Measurements from ENCODE around the gene SYNE3. TPM values are rescaled to one million over a fixed set of nuclear protein-coding genes. Genes with fewer than 3 reads are reported as not detected.

The SYNE3 gene
- polyA plus RNA-seq, 1 donor (not counting 4 experiments of a cell fraction or from before 2014, with no cell fraction given) = 1.0 TPM

DNA sequence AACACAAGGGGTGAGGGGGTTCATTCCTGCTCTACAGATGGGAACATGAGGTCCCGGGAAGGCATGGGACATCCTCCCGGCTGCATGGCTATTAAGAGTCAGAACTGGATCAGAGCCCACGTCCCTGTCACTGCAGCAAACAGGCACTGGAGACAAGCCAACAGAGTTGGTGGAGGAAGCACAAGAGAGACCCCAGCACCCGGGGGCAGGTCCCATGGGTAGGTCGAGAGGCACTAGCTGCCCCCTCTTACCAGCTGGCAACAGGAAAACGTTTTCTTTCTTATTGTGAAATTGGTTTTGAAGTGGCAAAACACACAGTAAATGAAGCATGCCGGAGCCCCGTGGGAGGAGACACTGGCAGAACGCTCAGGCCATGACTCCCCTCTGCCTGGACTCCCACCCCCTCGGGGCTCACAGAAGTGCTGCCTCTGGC, 43.6 kb downstream of the SYNE3 start:
- DNase-seq (ENCODE audit: low read depth, low spot score) = no peak
- no peaks in the 10 kb centered on the region for H3K27me3 ChIP-seq (ENCODE audit: control insufficient read depth, extremely low read depth, insufficient read depth, low read length)
- no peaks in the 10 kb centered on the region for H3K9me1 ChIP-seq (ENCODE audit: control insufficient read depth, extremely low read depth, insufficient read depth, low read length)
- no peaks in the 10 kb centered on the region for H3K9me3 ChIP-seq (ENCODE audit: control insufficient read depth, low read depth, low read length)
- no peaks in the 10 kb centered on the region for H3K36me3 ChIP-seq (ENCODE audit: control insufficient read depth in 2 of 2, extremely low read depth in 1 of 2, insufficient read depth in 2 of 2, low read length in 2 of 2)
- H2AFZ ChIP-seq (ENCODE audit: control insufficient read depth, low read length) = no peak overlapping the region
- H3K4me2 ChIP-seq (ENCODE audit: control insufficient read depth, extremely low read depth, insufficient read depth, low read depth, low read length) = no peak overlapping the region
- dilution Hi-C loops (cut with MboI; ENCODE audit: extremely low pct_ligation_motif_present, low sequenced_read_pairs) = no loop called here
- no peak overlapping the region for H3K9ac ChIP-seq (ENCODE audit: control insufficient read depth, extremely low read depth, insufficient read depth, low read length)
- no peaks in the 10 kb centered on the region for H3K4me1 ChIP-seq (ENCODE audit: control insufficient read depth, extremely low read depth, insufficient read depth, low read length)
- TF ChIP-seq, protein P1, sequence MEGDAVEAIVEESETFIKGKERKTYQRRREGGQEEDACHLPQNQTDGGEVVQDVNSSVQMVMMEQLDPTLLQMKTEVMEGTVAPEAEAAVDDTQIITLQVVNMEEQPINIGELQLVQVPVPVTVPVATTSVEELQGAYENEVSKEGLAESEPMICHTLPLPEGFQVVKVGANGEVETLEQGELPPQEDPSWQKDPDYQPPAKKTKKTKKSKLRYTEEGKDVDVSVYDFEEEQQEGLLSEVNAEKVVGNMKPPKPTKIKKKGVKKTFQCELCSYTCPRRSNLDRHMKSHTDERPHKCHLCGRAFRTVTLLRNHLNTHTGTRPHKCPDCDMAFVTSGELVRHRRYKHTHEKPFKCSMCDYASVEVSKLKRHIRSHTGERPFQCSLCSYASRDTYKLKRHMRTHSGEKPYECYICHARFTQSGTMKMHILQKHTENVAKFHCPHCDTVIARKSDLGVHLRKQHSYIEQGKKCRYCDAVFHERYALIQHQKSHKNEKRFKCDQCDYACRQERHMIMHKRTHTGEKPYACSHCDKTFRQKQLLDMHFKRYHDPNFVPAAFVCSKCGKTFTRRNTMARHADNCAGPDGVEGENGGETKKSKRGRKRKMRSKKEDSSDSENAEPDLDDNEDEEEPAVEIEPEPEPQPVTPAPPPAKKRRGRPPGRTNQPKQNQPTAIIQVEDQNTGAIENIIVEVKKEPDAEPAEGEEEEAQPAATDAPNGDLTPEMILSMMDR (optimal IDR thresholded peaks at IDR 0.05 in 1 of 3, IDR thresholded peaks at IDR 0.05 in 1 of 3, conservative IDR thresholded peaks at IDR 0.05 in 1 of 3; ENCODE audit: extremely low read depth in 1 of 3, insufficient read depth in 2 of 3, low read length in 3 of 3) = no peak
- no peak for TF ChIP-seq EZH2 (IDR thresholded peaks at IDR 0.05; ENCODE audit: low read length)
- H4K20me1 ChIP-seq (ENCODE audit: control insufficient read depth, extremely low read depth, insufficient read depth, low read length) = no peaks in the 10 kb centered on the region
- H3K4me3 ChIP-seq (ENCODE audit: control insufficient read depth in 2 of 3, extremely low read depth in 1 of 3, insufficient read depth in 2 of 3, low read depth in 1 of 3, low read length in 3 of 3) = no peak overlapping the region
- no peak overlapping the region for H3K27ac ChIP-seq (ENCODE audit: control insufficient read depth, insufficient read depth, low read length)
- FAIRE-seq = no peak
- H3K79me2 ChIP-seq (ENCODE audit: control insufficient read depth, insufficient read depth, low read length) = no peaks in the 10 kb centered on the region

DNA sequence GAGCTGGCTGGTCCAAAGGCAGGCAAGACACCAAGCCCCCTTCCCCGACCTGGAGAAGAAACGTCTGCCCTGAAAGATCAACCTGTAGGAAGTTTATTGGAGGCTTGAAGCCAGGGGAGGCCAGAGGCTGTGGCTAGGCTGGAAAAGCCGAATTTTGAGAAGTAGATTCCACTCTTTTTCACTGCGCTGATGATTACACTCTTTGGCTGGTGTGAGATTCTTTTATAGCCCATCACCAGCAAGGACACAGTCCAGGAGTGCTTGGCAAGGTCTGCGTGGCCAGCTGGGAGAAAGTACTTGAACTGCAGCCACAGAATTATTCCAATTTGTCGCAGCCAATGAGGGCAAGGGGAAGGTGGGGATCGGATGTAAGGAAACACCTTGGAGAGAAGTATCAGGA, 45.0 kb downstream of the SYNE3 start:
- Histone ChIP-seq H3K36me3 (ENCODE audit: control insufficient read depth in 2 of 2, extremely low read depth in 1 of 2, insufficient read depth in 2 of 2, low read length in 2 of 2) (no peaks in the 10 kb centered on the region), H3K9ac (ENCODE audit: control insufficient read depth, extremely low read depth, insufficient read depth, low read length) (no peak overlapping the region), H3K27ac (ENCODE audit: control insufficient read depth, insufficient read depth, low read length) (no peak overlapping the region), H3K79me2 (ENCODE audit: control insufficient read depth, insufficient read depth, low read length) (no peaks in the 10 kb centered on the region), H3K4me1 (ENCODE audit: control insufficient read depth, extremely low read depth, insufficient read depth, low read length) (no peaks in the 10 kb centered on the region), H4K20me1 (ENCODE audit: control insufficient read depth, extremely low read depth, insufficient read depth, low read length) (no peaks in the 10 kb centered on the region), H2AFZ (ENCODE audit: control insufficient read depth, low read length) (no peak overlapping the region), H3K27me3 (ENCODE audit: control insufficient read depth, extremely low read depth, insufficient read depth, low read length) (no peaks in the 10 kb centered on the region), H3K4me3 (ENCODE audit: control insufficient read depth in 2 of 3, extremely low read depth in 1 of 3, insufficient read depth in 2 of 3, low read depth in 1 of 3, low read length in 3 of 3) (no peak overlapping the region), H3K9me3 (ENCODE audit: control insufficient read depth, low read depth, low read length) (no peaks in the 10 kb centered on the region), H3K9me1 (ENCODE audit: control insufficient read depth, extremely low read depth, insufficient read depth, low read length) (no peaks in the 10 kb centered on the region), H3K4me2 (ENCODE audit: control insufficient read depth, extremely low read depth, insufficient read depth, low read depth, low read length) (no peak overlapping the region)
- FAIRE-seq (no peak), DNase-seq (ENCODE audit: low read depth, low spot score) (no peak)
- no peak for TF ChIP-seq EZH2 (IDR thresholded peaks at IDR 0.05; ENCODE audit: low read length)
- TF ChIP-seq, protein P1 (optimal IDR thresholded peaks at IDR 0.05 in 1 of 3, IDR thresholded peaks at IDR 0.05 in 1 of 3, conservative IDR thresholded peaks at IDR 0.05 in 1 of 3; ENCODE audit: extremely low read depth in 1 of 3, insufficient read depth in 2 of 3, low read length in 3 of 3) = no peak
- dilution Hi-C loops (cut with MboI; ENCODE audit: extremely low pct_ligation_motif_present, low sequenced_read_pairs) = no loop called here
